MM.1S (cell line): ENCODE measurements around the gene SYK.

ENCODE experiments used
- CTCF ChIP-seq: fragments of 300-600 bp; sonication (generic); IDR thresholded peaks from 2 replicates; pipeline ENCODE4 v1.5.1; 2016; ENCODE audit warnings: antibody characterized with exemption, low read length, mixed read lengths
- EZH2 ChIP-seq: fragments of 300-600 bp; sonication (generic); optimal IDR thresholded peaks from 2 replicates; pipeline ENCODE3; 2017; ENCODE audit warnings: low read depth, mild to moderate bottlenecking, antibody characterized with exemption, low read length, mixed read lengths
- EZH2phosphoT487 ChIP-seq: fragments of 300-600 bp; sonication (generic); IDR thresholded peaks from 2 replicates; pipeline ENCODE4 v1.6.1; 2018; ENCODE audit warnings: antibody characterized with exemption, low read length

GRCh38 chr9:90789862-90790261 lies 11.8 kb upstream of the SYK start:
- TF ChIP-seq CTCF (no peak), EZH2 (no peak), EZH2phosphoT487 (no peak)
